ENCODE results near the gene PRICKLE2.

PRICKLE2 gene

GRCh38 chr3:64149886-64150285 lies 75.4 kb downstream of the PRICKLE2 start:
- Histone ChIP-seq H3K27ac (ENCODE audit: insufficient read depth, low read length, poor library complexity, severe bottlenecking) (no peak overlapping the region), H3K4me3 (ENCODE audit: insufficient read depth, low read depth, low read length, poor library complexity, severe bottlenecking) (no peak overlapping the region), H3K27me3 (replicated peaks; ENCODE audit: control insufficient read depth, insufficient read depth, low read length, poor library complexity, severe bottlenecking) (no peaks in the 10 kb centered on the region), H3K9me3 (ENCODE audit: control insufficient read depth, low read length) (no peaks in the 10 kb centered on the region), H3K36me3 (ENCODE audit: control insufficient read depth, insufficient read depth, low read length) (no peaks in the 10 kb centered on the region), H3K4me1 (ENCODE audit: control insufficient read depth, insufficient read depth, low read length, poor library complexity, severe bottlenecking) (no peaks in the 10 kb centered on the region)
- no peak for DNase-seq

- Histone ChIP-seq H3K9me3 (ENCODE audit: control insufficient read depth, low read length) (no peaks in the 10 kb centered on the region), H3K27me3 (replicated peaks; ENCODE audit: control insufficient read depth, insufficient read depth, low read length, poor library complexity, severe bottlenecking) (no peaks in the 10 kb centered on the region), H3K36me3 (ENCODE audit: control insufficient read depth, insufficient read depth, low read length) (no peaks in the 10 kb centered on the region), H3K4me1 (ENCODE audit: control insufficient read depth, insufficient read depth, low read length, poor library complexity, severe bottlenecking) (no peaks in the 10 kb centered on the region), H3K4me3 (ENCODE audit: insufficient read depth, low read depth, low read length, poor library complexity, severe bottlenecking) (no peak overlapping the region), H3K27ac (ENCODE audit: insufficient read depth, low read length, poor library complexity, severe bottlenecking) (no peak overlapping the region)
- no peak for DNase-seq
Measured at GRCh38 chr3:64148955-64149653, 76.2 kb downstream of the PRICKLE2 start.

GRCh38 chr3:64147211-64147610 lies 78.1 kb downstream of the PRICKLE2 start:
- H3K27me3 ChIP-seq (replicated peaks; ENCODE audit: control insufficient read depth, insufficient read depth, low read length, poor library complexity, severe bottlenecking): no peaks in the 10 kb centered on the region
- H3K36me3 ChIP-seq (ENCODE audit: control insufficient read depth, insufficient read depth, low read length): no peaks in the 10 kb centered on the region
- H3K27ac ChIP-seq (ENCODE audit: insufficient read depth, low read length, poor library complexity, severe bottlenecking): no peak overlapping the region
- no peak for DNase-seq
- no peaks in the 10 kb centered on the region for H3K4me1 ChIP-seq (ENCODE audit: control insufficient read depth, insufficient read depth, low read length, poor library complexity, severe bottlenecking)
- no peaks in the 10 kb centered on the region for H3K9me3 ChIP-seq (ENCODE audit: control insufficient read depth, low read length)
- H3K4me3 ChIP-seq (ENCODE audit: insufficient read depth, low read depth, low read length, poor library complexity, severe bottlenecking): no peak overlapping the region

GRCh38 chr3:64145438-64145837 lies 79.8 kb downstream of the PRICKLE2 start:
- H3K27ac ChIP-seq (ENCODE audit: insufficient read depth, low read length, poor library complexity, severe bottlenecking): no peak overlapping the region
- no peaks in the 10 kb centered on the region for H3K9me3 ChIP-seq (ENCODE audit: control insufficient read depth, low read length)
- no peaks in the 10 kb centered on the region for H3K27me3 ChIP-seq (replicated peaks; ENCODE audit: control insufficient read depth, insufficient read depth, low read length, poor library complexity, severe bottlenecking)
- no peaks in the 10 kb centered on the region for H3K36me3 ChIP-seq (ENCODE audit: control insufficient read depth, insufficient read depth, low read length)
- no peak for DNase-seq
- no peak overlapping the region for H3K4me3 ChIP-seq (ENCODE audit: insufficient read depth, low read depth, low read length, poor library complexity, severe bottlenecking)
- no peaks in the 10 kb centered on the region for H3K4me1 ChIP-seq (ENCODE audit: control insufficient read depth, insufficient read depth, low read length, poor library complexity, severe bottlenecking)

GRCh38 chr3:64144241-64144900 lies 80.9 kb downstream of the PRICKLE2 start:
- Histone ChIP-seq H3K9me3 (ENCODE audit: control insufficient read depth, low read length) (no peaks in the 10 kb centered on the region), H3K4me1 (ENCODE audit: control insufficient read depth, insufficient read depth, low read length, poor library complexity, severe bottlenecking) (no peaks in the 10 kb centered on the region), H3K36me3 (ENCODE audit: control insufficient read depth, insufficient read depth, low read length) (no peaks in the 10 kb centered on the region), H3K4me3 (ENCODE audit: insufficient read depth, low read depth, low read length, poor library complexity, severe bottlenecking) (no peak overlapping the region), H3K27me3 (replicated peaks; ENCODE audit: control insufficient read depth, insufficient read depth, low read length, poor library complexity, severe bottlenecking) (no peaks in the 10 kb centered on the region), H3K27ac (ENCODE audit: insufficient read depth, low read length, poor library complexity, severe bottlenecking) (no peak overlapping the region)
- DNase-seq: no peak

GRCh38 chr3:64143409-64144130 lies 81.7 kb downstream of the PRICKLE2 start:
- DNase-seq: no peak
- no peaks in the 10 kb centered on the region for H3K4me1 ChIP-seq (ENCODE audit: control insufficient read depth, insufficient read depth, low read length, poor library complexity, severe bottlenecking)
- H3K9me3 ChIP-seq (ENCODE audit: control insufficient read depth, low read length): no peaks in the 10 kb centered on the region
- no peaks in the 10 kb centered on the region for H3K27me3 ChIP-seq (replicated peaks; ENCODE audit: control insufficient read depth, insufficient read depth, low read length, poor library complexity, severe bottlenecking)
- H3K36me3 ChIP-seq (ENCODE audit: control insufficient read depth, insufficient read depth, low read length): no peaks in the 10 kb centered on the region
- H3K4me3 ChIP-seq (ENCODE audit: insufficient read depth, low read depth, low read length, poor library complexity, severe bottlenecking): no peak overlapping the region
- no peak overlapping the region for H3K27ac ChIP-seq (ENCODE audit: insufficient read depth, low read length, poor library complexity, severe bottlenecking)

GRCh38 chr3:64141476-64141875 lies 83.8 kb downstream of the PRICKLE2 start:
- no peaks in the 10 kb centered on the region for H3K27me3 ChIP-seq (replicated peaks; ENCODE audit: control insufficient read depth, insufficient read depth, low read length, poor library complexity, severe bottlenecking)

GRCh38 chr3:64140651-64141050 lies 84.6 kb downstream of the PRICKLE2 start:
- Histone ChIP-seq H3K36me3 (ENCODE audit: control insufficient read depth, insufficient read depth, low read length) (no peaks in the 10 kb centered on the region), H3K27me3 (replicated peaks; ENCODE audit: control insufficient read depth, insufficient read depth, low read length, poor library complexity, severe bottlenecking) (no peaks in the 10 kb centered on the region), H3K4me1 (ENCODE audit: control insufficient read depth, insufficient read depth, low read length, poor library complexity, severe bottlenecking) (no peaks in the 10 kb centered on the region), H3K27ac (ENCODE audit: insufficient read depth, low read length, poor library complexity, severe bottlenecking) (no peak overlapping the region), H3K9me3 (ENCODE audit: control insufficient read depth, low read length) (no peaks in the 10 kb centered on the region), H3K4me3 (ENCODE audit: insufficient read depth, low read depth, low read length, poor library complexity, severe bottlenecking) (no peak overlapping the region)
- no peak for DNase-seq

More at GRCh38 chr3:64141476-64141875, 83.8 kb downstream of the PRICKLE2 start:
- no peak for DNase-seq
- no peaks in the 10 kb centered on the region for H3K4me1 ChIP-seq (ENCODE audit: control insufficient read depth, insufficient read depth, low read length, poor library complexity, severe bottlenecking)
- H3K36me3 ChIP-seq (ENCODE audit: control insufficient read depth, insufficient read depth, low read length): no peaks in the 10 kb centered on the region
- H3K4me3 ChIP-seq (ENCODE audit: insufficient read depth, low read depth, low read length, poor library complexity, severe bottlenecking): no peak overlapping the region
- no peaks in the 10 kb centered on the region for H3K9me3 ChIP-seq (ENCODE audit: control insufficient read depth, low read length)
- H3K27ac ChIP-seq (ENCODE audit: insufficient read depth, low read length, poor library complexity, severe bottlenecking): no peak overlapping the region

GRCh38 chr3:64138656-64139375 lies 86.5 kb downstream of the PRICKLE2 start:
- Histone ChIP-seq H3K9me3 (ENCODE audit: control insufficient read depth, low read length) (no peaks in the 10 kb centered on the region), H3K27me3 (replicated peaks; ENCODE audit: control insufficient read depth, insufficient read depth, low read length, poor library complexity, severe bottlenecking) (no peaks in the 10 kb centered on the region)

More at GRCh38 chr3:64138656-64139375, 86.5 kb downstream of the PRICKLE2 start:
- no peak overlapping the region for H3K4me3 ChIP-seq (ENCODE audit: insufficient read depth, low read depth, low read length, poor library complexity, severe bottlenecking)
- no peak overlapping the region for H3K27ac ChIP-seq (ENCODE audit: insufficient read depth, low read length, poor library complexity, severe bottlenecking)
- no peaks in the 10 kb centered on the region for H3K36me3 ChIP-seq (ENCODE audit: control insufficient read depth, insufficient read depth, low read length)
- H3K4me1 ChIP-seq (ENCODE audit: control insufficient read depth, insufficient read depth, low read length, poor library complexity, severe bottlenecking): no peaks in the 10 kb centered on the region
- DNase-seq: no peak
